AG04450 (cell line): ENCODE results near the gene BBS12. TPM values are rescaled to one million over a fixed set of nuclear protein-coding genes. Genes with fewer than 3 reads are reported as not detected.

ENCODE experiments used
- CTCF ChIA-PET: fragments of 300-600, 350-600 bp; formaldehyde crosslinking; extraction: SDS; loops from one replicate; lab custom pipeline; 2022; ENCODE audit warnings: antibody characterized with exemption, inconsistent platforms; lab: Charles Lee
- POLR2A ChIA-PET: fragments of 350-600 bp; formaldehyde crosslinking; extraction: SDS; loops from one replicate; lab custom pipeline; 2021; ENCODE audit warnings: antibody characterized with exemption, inconsistent platforms; lab: Yijun Ruan, JAX
- DNase-seq: peaks from one replicate; pipeline ENCODE4 v3.0.0-alpha.2; 2011; ENCODE audit warnings: low read depth, low spot score
- H3K27ac ChIP-seq: one replicate; pipeline ENCODE4 v1.5.1; 2012; ENCODE audit warnings: low read depth, low read length, control low read depth
- H3K27me3 ChIP-seq: one replicate; pipeline ENCODE4 v1.6.0; 2012; ENCODE audit warnings: low read length; ENCODE audit not compliant: control insufficient read depth, insufficient read depth
- H3K4me3 ChIP-seq: 2 replicates; pipeline ENCODE4 v1.5.1; 2011; ENCODE audit warnings: mild to moderate bottlenecking, low read depth, low read length, control low read depth
- H3K9me3 ChIP-seq: 2 replicates; pipeline ENCODE4 v1.5.1; 2012; ENCODE audit warnings: low read length; ENCODE audit not compliant: control insufficient read depth, insufficient read depth
- CTCF ChIP-seq: IDR thresholded peaks from 2 replicates; pipeline ENCODE4 v1.5.1; 2011; ENCODE audit warnings: low read depth, low read length, control low read depth, inconsistent platforms
- polyA plus RNA-seq: library from polyadenylated mRNA; depleted of rRNA; stranded (reverse); fragments of >200 nt; gene quantifications from 2 replicates; pipeline ENCODE4 v1.2.3, GENCODE V29; 2011

BBS12 gene
- polyA plus RNA-seq, 1 experiment = 3.2 TPM

GRCh38 chr4:122701061-122701460 lies 31.4 kb upstream of the BBS12 start:
- CTCF ChIA-PET = interaction anchor here (1.1 kb wide), 1 partner anchor 17 kb away, joined by 4 read pairs; no protein-coding TSS in a partner anchor
- POLR2A ChIA-PET = no interaction called here

GRCh38 chr4:122701965-122702364 lies 30.5 kb upstream of the BBS12 start:
- no peaks in the 10 kb centered on the region for H3K27me3 ChIP-seq
- H3K9me3 ChIP-seq = no peaks in the 10 kb centered on the region
- CTCF ChIA-PET = no interaction called here
- DNase-seq = no peak
- no peak overlapping the region for H3K27ac ChIP-seq
- POLR2A ChIA-PET = no interaction called here
- TF ChIP-seq CTCF = no peak
- H3K4me3 ChIP-seq = no peak overlapping the region

More at GRCh38 chr4:122701061-122701460, 31.4 kb upstream of the BBS12 start:
- Histone ChIP-seq H3K4me3 (no peak overlapping the region), H3K27ac (no peak overlapping the region), H3K9me3 (no peaks in the 10 kb centered on the region), H3K27me3 (no peaks in the 10 kb centered on the region)
- DNase-seq = no peak
- no peak for TF ChIP-seq CTCF

GRCh38 chr4:122702939-122703338 lies 29.6 kb upstream of the BBS12 start:
- no peaks in the 10 kb centered on the region for H3K9me3 ChIP-seq
- ChIA-PET POLR2A (no interaction called here), CTCF (no interaction called here)
- no peak for DNase-seq
- TF ChIP-seq CTCF = no peak
- H3K4me3 ChIP-seq = no peak overlapping the region
- H3K27me3 ChIP-seq = no peaks in the 10 kb centered on the region
- no peak overlapping the region for H3K27ac ChIP-seq

- no peak for DNase-seq
- Histone ChIP-seq H3K27me3 (no peaks in the 10 kb centered on the region), H3K4me3 (no peak overlapping the region), H3K27ac (no peak overlapping the region), H3K9me3 (no peaks in the 10 kb centered on the region)
- ChIA-PET POLR2A (no interaction called here), CTCF (interaction anchor here (1.0 kb wide), 1 partner anchor 13 kb away, joined by 4 read pairs; no protein-coding TSS in a partner anchor)
- TF ChIP-seq CTCF = no peak
Observed at GRCh38 chr4:122703868-122704267, 28.6 kb upstream of the BBS12 start.

GRCh38 chr4:122705009-122705408 lies 27.5 kb upstream of the BBS12 start:
- Histone ChIP-seq H3K4me3 (no peak overlapping the region), H3K27me3 (no peaks in the 10 kb centered on the region), H3K27ac (no peak overlapping the region), H3K9me3 (no peaks in the 10 kb centered on the region)
- no peak for TF ChIP-seq CTCF
- ChIA-PET POLR2A (no interaction called here), CTCF (interaction anchor here (0.9 to 1.6 kb wide), 2 partner anchors 12 to 103 kb away, joined by 3 to 13 read pairs; no protein-coding TSS in a partner anchor)
- no peak for DNase-seq
